Liver (tissue), 3 donors: Measurements from ENCODE around the gene FILIP1L.

Experiments used
- GABPA ChIP-seq, 2 donors: IDR thresholded peaks in 1 of 2; conservative IDR thresholded peaks in 1 of 2; 2 replicates each; pipeline ENCODE4 v1.6.1; 2016; ENCODE audit warnings: antibody characterized with exemption in 2 of 2, mild to moderate bottlenecking in 1 of 2, moderate library complexity in 1 of 2
- YY1 ChIP-seq: IDR thresholded peaks from 2 replicates; pipeline ENCODE4 v1.6.1; 2016; ENCODE audit warnings: antibody characterized with exemption, mild to moderate bottlenecking
- TF ChIP-seq, protein P1 (sequence below): fragments of 150-350 bp; IDR thresholded peaks from 2 replicates; pipeline ENCODE4 v1.5.1; 2017; ENCODE audit warnings: improper control_type of control experiment, low read depth, low read length; ENCODE audit not compliant: missing input control
- donor health status: healthy.
- donor health status: healthy.

DNA sequence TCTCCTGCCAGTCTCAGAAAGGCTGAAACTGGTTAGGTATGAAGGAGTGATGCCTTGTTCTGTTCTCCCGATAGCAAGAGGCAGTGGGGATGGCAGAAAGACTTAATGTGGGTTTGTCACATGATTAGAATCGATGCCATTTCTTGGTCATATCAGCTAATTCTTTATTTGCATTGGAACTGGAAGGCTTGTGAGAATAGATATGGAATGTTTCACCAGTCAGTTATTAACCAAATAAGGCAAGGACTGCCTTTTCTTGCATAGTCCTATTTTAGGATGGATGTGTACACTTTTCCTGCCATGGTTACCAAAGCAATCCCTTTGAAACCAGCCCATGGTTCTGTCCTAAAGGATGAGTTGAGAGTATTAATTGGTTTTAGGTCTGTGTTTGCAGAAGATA is 33.7 kb downstream of the FILIP1L start:
- TF ChIP-seq, protein P1, sequence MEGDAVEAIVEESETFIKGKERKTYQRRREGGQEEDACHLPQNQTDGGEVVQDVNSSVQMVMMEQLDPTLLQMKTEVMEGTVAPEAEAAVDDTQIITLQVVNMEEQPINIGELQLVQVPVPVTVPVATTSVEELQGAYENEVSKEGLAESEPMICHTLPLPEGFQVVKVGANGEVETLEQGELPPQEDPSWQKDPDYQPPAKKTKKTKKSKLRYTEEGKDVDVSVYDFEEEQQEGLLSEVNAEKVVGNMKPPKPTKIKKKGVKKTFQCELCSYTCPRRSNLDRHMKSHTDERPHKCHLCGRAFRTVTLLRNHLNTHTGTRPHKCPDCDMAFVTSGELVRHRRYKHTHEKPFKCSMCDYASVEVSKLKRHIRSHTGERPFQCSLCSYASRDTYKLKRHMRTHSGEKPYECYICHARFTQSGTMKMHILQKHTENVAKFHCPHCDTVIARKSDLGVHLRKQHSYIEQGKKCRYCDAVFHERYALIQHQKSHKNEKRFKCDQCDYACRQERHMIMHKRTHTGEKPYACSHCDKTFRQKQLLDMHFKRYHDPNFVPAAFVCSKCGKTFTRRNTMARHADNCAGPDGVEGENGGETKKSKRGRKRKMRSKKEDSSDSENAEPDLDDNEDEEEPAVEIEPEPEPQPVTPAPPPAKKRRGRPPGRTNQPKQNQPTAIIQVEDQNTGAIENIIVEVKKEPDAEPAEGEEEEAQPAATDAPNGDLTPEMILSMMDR: no peak
- TF ChIP-seq YY1 (peak; percentile 45), GABPA (IDR thresholded peaks at IDR 0.05 in 1 of 2, conservative IDR thresholded peaks at IDR 0.05 in 1 of 2) (no peak)
